Stimulated activated CD8-positive, alpha-beta memory T cell treated with anti-CD3 and anti-CD28 coated beads, Interleukin-12 subunit alpha, Interleukin-12 subunit beta, amount 100 ng/mL, for 24 hours (primary cell): Measurements from ENCODE around the gene PFKFB3.
A peak's percentile ranks its signal among the peaks of the same experiment; 100 is the strongest.
"Not testable (repeated sequence)": the region's sequence is repeated elsewhere in the genome, so short reads cannot be mapped to it uniquely, and the experiment has no call there.

ENCODE experiments used
- DNase-seq: peaks from one replicate; pipeline ENCODE4 v3.0.0-alpha.2; 2020; ENCODE audit errors: extremely low read depth

The PFKFB3 gene

GRCh38 chr10:6272126-6272525 is 69.4 kb downstream of the PFKFB3 start:
- DNase-seq = no peak

- no peak for DNase-seq
Observed at GRCh38 chr10:6273351-6273750, 70.6 kb downstream of the PFKFB3 start.

- no peak for DNase-seq
Observed at GRCh38 chr10:6274040-6274439, 71.3 kb downstream of the PFKFB3 start.

- DNase-seq = no peak
Observed at GRCh38 chr10:6274484-6274883, 71.8 kb downstream of the PFKFB3 start.

- peak; percentile 69 for DNase-seq
Observed at GRCh38 chr10:6275022-6275997, 72.6 kb downstream of the PFKFB3 start.

GRCh38 chr10:6276356-6276755 is 73.6 kb downstream of the PFKFB3 start:
- no peak for DNase-seq

- DNase-seq = no peak
Observed at GRCh38 chr10:6278519-6279120, 75.9 kb downstream of the PFKFB3 start.

- DNase-seq = no peak
Observed at GRCh38 chr10:6279540-6280267, 77.0 kb downstream of the PFKFB3 start.

GRCh38 chr10:6280291-6280690 is 77.6 kb downstream of the PFKFB3 start:
- no peak for DNase-seq

GRCh38 chr10:6282454-6282958 is 79.8 kb downstream of the PFKFB3 start:
- DNase-seq = no peak

GRCh38 chr10:6283655-6284054 is 80.9 kb downstream of the PFKFB3 start:
- DNase-seq = no peak

- DNase-seq = not testable (repeated sequence)
Observed at GRCh38 chr10:6290621-6291020, 87.9 kb downstream of the PFKFB3 start.

GRCh38 chr10:6292741-6293151 is 90.0 kb downstream of the PFKFB3 start:
- DNase-seq = no peak

GRCh38 chr10:6296425-6296824 is 93.7 kb downstream of the PFKFB3 start:
- not testable (repeated sequence) for DNase-seq

- DNase-seq = no peak
Observed at GRCh38 chr10:6296828-6297251, 94.1 kb downstream of the PFKFB3 start.

- DNase-seq = no peak
Observed at GRCh38 chr10:6297522-6297921, 94.8 kb downstream of the PFKFB3 start.

GRCh38 chr10:6297951-6298381 is 95.2 kb downstream of the PFKFB3 start:
- DNase-seq = no peak

GRCh38 chr10:6298428-6298827 is 95.7 kb downstream of the PFKFB3 start:
- DNase-seq = no peak

- no peak for DNase-seq
Observed at GRCh38 chr10:6299234-6299633, 96.5 kb downstream of the PFKFB3 start.

- DNase-seq = no peak
Observed at GRCh38 chr10:6299743-6300105, 97.0 kb downstream of the PFKFB3 start.

- DNase-seq = no peak
Observed at GRCh38 chr10:6300106-6300783, 97.5 kb downstream of the PFKFB3 start.
